NOMO-1 treated with DMSO at 0.1 percent for 48 hours (cell line): ENCODE data around the gene SCCPDH.

Source experiments
- DNase-seq: peaks from one replicate; lab custom pipeline; 2025; ENCODE audit not compliant: unreplicated experiment; lab: John Stamatoyannopoulos, UW

Gene SCCPDH, protein sequence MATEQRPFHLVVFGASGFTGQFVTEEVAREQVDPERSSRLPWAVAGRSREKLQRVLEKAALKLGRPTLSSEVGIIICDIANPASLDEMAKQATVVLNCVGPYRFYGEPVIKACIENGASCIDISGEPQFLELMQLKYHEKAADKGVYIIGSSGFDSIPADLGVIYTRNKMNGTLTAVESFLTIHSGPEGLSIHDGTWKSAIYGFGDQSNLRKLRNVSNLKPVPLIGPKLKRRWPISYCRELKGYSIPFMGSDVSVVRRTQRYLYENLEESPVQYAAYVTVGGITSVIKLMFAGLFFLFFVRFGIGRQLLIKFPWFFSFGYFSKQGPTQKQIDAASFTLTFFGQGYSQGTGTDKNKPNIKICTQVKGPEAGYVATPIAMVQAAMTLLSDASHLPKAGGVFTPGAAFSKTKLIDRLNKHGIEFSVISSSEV

DNA sequence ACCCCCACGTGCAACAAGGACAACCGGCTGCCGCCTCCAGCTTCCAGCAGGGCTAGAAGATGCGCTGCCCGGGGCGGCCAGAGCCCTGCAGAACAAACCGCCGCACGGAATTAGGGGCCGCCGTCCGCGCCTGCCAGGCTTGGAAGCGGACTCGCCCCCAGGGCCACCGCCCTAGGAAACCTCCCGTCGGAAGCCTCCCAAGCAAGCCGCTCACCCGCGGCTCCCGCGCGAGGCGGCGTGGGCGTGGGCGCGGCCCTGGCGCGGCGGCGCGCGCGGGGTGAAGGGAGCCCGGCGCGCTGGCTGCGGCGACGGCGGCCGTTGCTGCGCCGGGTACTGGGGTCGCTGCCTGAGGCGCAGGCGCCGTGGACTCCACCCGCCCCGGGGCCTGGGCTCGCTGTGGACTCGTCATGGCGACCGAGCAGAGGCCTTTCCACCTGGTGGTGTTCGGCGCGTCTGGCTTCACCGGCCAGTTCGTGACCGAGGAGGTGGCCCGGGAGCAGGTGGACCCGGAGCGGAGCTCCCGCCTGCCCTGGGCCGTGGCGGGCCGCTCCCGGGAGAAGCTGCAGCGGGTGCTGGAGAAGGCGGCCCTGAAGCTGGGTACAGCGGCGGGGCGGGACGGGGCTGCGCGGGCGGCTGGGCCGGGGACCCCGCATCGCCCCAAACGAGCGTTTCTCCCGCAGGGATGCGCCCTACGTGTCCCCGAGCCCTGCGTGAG is at the start of gene SCCPDH:
TSS of gene SCCPDH (plus strand) at position 394 of the 715 bp plus-strand sequence. CDS start at position 408, 14 bp downstream.
- peak; percentile 58 for DNase-seq

DNA sequence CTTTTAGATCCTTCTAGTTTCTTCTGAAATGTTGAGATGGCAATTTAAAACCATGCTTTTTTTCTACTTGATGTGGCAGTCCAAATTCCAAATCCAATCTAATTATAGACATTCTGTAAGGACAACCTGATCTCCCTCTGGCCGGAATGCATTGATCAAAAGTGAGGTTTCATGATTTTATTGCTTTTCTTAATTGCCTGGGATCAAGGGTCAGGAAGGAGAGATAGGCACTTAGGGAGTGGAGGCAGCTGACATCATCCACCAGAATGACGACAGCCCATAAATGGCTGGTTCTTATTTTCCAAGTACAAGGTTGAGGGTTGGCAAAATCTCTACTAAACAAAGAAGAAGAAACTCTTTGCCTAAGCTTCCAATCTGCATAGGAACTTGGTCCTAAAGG is 46.4 kb upstream of the SCCPDH start:
- no peak for DNase-seq

DNA sequence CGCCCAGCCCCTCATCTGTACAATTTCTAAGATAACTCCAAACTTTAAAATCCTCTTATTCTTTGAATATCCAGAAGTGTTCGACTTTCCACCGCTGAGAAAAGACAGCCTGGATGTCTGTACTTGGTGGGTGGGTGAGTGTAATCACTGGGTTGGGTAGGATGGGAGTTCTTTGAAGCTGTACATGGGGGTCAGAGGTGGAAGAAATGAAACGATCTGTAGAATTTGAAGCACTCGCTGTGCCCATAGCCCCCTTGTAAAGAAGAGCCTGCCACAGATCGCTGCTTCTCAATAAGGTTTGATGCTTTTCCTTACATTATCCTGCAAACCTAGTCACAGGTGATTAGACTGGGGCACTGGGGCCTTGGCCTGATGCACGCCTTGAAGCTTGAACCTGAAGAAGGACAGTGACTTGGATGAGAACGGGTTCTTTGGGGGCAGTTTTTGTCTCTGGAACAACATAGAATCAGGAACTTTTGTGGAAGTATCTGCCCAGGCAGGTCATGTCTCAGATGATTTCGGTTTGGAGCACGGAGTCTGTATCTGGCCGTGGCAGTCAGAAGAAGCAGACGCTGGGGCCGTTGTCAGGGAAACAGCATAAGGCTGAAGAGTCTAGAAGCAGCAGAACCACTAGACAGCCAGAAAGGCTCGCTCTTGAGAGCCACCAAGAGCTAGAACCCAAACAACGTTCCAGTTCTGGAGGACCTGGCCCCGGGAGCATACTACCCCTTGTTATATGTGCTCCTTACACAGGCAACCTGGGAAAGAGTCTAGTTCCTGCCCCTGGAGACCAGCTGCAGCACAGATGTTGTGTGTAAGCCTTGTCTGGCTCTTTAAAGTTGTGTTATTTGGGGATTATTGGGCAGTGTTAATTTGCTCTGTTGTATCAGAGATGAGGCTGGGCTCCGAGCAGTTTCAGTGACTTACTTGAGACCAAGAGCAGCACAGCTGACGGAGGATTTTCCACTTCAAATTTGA is 45.1 kb upstream of the SCCPDH start:
- DNase-seq = no peak

DNA sequence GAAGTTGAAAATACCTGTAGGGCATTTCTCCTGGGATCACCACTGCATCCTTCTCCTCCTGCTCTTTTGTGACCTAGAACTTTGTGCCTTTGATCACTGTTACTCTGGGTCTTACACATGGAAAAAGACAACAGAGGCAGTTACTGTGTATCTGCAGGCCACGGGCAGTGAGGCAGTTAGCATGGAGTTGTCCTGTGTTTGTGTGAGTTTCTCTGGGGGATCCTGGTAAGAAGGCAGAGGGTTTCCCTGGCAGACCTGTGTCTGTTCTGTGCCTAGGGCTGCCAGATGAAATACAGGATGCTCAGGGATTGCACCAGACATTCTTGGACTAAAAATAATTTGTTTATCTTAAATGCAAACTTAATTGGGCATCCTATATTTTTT is 44.4 kb upstream of the SCCPDH start:
- DNase-seq = no peak

DNA sequence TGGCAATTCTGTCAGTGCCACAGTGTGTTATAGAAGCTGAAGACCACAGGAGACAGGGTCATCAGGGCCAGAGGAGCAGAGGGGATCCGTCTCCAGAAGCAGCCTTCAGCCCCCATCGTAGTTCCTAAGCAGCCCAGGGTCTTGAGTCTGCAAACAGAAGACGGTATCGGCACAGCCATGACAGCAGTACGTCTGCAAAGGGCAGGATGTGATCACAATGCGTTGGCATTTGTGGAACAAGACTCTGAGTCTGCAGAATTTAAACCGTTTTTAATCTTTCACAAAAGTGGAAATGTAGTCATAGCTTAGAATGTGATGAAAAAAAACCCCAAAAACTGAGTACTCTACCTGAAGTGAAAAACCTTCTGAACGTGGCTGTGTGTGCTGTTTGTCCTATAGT is 44.0 kb upstream of the SCCPDH start:
- DNase-seq = no peak

DNA sequence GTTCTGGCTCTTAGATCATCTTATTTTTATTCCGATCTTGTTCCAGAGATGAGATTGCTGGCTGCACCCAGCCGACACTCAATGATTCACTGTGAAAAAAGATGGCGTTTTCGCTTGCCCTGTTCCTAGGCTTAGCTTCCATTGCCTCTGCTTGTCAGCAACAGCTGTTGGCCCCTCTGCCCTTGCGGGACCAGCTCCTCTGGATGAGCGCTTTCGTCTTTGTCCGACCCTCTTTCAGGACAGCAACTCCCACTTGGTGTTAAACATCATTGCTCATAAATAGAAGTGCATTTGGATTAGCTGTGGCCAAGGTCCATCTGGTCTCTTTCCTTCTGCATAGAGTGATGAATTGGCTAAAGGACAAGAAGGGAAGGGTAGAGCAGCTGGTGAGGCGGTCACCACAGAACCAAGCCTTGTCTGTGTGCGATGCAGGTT is 43.5 kb upstream of the SCCPDH start:
- DNase-seq = no peak

DNA sequence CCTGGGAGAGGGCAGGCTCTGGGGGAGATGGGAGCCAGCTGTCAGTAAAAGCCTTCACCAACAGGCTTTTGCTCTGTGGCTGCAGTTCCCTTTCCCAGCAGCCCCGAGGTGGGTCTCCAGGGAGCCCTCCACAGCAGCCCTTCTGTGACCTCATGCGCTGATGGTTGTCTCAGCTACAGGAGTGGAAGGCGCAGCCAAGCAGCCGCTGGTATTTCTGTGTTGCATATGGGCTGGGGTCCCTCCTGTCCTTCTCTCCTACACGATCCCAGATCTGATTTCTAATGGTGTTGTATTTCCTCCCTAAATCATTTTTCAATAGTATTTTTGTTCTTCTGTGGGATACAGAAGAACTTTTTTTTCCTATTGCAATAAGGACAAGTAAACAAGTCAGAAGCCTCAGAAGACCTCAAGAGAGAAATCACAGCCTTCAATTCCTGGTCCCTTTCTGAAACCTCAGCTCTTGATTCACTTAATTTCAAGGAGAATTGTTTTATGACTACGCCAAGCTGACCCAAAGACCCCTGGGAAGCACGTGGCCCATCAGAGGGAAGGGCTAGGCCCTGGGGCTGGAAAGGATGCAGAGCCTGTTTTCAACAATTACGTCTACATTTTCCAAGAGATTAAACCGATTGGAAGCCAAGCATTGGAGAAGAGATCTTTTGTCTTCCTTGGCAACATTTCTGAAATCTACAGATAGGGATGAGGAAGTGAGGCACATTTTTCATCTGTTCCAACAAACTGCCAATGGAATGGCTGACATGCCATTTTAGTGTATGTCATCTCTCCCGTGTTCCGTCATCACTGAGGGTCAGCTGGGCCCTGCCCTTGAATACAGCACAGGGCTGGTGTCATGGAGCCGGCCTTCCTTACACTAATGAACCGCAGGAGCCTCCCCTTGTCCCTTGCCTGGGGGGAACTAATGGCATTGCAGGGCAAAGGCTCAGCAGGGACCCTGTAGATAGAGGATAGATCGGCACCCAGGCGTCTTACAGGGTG is 42.0 kb upstream of the SCCPDH start:
- no peak for DNase-seq

DNA sequence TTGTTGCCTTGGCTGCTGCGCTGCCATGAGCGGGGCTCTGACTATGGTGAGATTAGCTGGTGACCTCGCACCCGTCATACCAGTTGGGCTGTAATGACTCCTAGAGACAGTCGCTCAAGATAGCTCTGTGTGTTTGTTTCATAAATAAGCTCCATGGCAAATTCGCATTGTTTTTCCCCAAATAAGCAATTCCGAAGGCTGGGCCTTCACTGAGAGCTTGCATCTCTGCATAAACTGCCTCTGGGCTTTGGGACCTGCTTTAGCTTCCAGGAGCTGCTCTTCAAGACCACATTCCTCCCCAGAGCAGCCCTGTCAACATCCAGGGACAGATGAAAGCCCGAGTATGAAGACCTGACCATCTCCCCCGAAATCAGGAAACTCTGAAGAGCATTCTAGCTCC is 40.7 kb upstream of the SCCPDH start:
- DNase-seq = no peak

DNA sequence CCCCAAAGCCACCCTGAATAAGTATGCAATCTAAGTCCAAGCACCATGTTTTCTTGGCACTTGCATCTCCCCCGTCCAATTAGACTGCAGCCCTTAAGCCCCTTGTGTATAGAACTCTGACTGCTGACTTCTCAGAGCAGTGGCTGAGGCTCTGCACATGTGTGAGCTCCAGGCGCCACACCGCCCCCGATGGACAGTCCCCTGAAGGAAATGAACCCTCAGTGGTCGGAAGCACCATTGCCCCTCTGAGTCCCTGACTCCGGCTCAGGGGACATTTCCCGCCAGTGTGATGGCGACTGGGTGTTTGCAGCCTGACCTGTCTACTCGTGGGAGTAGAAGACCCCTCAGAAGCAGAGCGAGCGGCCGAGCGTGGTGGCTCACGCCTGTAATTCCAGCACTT is 37.2 kb upstream of the SCCPDH start:
- DNase-seq = no peak

DNA sequence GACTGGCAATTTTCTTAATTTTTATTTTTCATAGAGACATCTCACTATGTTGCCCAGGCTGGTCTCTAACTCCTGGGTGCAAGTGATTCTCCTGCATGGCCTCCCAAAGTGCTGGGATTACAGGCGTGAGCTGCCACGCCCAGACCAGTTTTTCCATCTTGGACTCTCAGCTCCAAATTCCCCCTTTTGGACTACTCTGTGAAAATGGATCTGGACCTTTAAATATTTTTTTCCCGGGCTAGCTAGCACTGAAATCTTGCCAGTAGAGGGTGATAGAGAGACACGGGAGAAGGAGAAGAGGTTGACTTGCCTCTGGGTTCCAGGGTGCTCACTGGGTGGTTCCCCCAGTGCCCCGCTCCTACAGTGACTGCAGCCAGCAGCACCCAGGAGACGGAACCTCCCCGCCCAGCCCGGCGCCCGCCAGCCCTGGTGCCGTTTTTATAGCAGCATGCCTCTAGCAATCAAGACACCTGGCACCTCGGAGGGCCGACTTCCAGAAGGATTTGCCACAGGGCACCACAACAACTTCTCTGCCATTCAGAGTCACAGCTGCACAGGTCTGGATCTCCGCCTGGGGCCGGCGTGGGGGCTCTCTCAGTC is 34.7 kb upstream of the SCCPDH start:
- DNase-seq = peak; percentile 68

DNA sequence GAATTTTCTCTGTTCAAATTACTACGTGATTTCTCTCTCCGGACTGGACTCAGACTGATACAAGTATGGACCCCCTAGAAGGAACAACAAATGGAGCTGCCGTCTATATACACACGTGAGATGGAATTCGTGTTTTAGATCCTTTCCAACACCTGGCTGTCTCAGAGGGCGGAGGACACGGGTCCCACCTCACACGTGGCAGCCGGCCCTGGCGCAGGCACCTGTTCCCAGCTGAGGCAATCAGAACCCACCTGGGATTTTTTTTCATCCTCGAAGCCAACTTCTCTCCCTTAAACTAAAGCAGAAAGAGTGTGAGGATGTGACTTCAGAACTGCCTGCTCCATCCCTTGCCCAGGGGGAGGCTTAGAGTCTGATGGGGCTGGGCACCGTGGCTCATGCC is 34.1 kb upstream of the SCCPDH start:
- DNase-seq = no peak

DNA sequence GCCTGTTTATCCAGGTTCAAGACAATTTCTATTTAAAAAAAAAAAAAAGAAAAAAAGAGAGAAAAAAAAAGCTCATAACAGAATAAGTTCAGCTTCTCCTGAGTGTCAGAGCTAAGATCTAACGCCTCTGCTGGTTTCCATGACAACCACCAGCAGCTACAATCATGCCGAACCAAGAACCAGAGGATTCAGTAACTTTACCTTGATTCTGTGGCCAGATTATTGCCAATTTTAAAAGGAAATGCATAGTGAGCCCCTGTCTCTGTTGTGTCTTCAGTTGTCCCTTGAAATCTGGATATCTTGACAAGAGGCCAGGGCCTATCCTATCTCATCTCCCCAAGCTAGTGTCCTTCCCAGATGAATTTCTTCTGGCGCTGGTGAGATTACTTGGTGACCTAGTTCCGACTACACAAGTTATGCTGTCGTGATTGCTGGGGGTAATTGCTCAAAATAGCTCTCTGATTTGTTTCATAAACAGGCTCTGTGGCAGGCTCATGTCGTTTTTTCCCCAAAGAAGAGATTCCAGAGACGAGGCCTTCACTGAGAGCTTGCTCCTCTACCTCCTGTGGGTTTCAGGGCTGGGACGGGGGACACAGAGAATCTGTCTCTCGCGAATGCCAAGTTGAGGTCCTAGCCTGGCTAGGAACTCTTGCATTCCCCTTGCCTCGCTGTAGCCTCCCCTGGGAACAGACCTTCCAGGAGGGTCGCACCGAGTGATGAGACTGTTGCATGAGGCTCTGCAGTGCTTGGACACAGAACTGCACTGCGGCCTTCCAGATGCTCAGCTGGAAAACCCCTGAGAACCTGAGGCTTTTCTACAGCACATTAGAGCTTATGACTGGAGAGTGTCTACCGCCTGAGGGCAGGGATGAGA is 32.4 kb upstream of the SCCPDH start:
- no peak for DNase-seq

DNA sequence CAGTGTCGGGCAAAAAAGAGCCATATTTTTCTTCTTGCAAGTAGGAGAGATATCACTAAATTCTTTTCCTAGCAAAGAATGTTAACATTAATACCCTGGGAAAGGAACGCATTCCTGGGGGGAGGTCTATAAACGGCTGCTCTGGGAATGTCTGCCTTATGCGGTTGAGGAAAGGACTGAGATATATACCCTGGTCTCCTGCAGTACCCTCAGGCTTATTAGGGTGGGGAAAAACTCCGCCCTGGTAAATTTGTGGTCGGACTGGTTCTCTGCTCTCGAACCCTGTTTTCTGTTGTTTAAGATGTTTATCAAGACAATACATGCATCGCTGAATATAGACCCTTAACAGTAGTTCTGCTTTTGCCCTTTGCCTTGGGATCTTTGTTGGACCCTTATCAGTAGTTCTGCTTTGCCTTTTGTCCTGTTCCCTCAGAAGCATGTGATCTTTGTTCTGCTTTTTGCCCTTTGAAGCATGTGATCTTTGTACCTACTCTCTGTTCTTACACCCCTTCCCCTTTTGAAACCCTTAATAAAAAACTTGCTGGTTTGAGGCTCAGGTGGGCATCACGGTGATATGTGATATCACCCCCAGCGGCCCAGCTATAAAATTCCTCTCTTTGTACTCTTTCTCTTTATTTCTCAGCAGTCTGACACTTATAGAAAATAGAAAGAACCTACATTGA is 29.9 kb upstream of the SCCPDH start:
- DNase-seq = peak; percentile 2

DNA sequence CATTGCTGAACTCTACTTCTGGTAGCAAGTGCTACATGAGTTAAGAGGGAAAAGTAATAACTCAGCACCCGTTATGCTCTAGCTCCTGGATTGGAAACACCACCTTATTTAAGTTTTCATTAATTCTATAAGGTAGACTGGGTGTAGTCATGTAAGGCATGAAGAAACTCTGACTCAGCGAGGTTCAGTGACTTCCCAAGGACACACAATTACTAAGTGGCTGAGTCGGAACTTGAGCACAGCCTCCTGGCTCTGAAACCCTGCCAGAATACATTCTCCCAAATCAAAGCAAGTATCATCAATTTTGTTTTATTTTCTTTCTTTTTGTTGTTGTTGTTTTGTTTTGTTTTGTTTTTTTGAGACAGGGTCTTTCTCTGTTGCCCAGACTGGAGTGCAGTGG is 29.1 kb upstream of the SCCPDH start:
- DNase-seq = no peak

DNA sequence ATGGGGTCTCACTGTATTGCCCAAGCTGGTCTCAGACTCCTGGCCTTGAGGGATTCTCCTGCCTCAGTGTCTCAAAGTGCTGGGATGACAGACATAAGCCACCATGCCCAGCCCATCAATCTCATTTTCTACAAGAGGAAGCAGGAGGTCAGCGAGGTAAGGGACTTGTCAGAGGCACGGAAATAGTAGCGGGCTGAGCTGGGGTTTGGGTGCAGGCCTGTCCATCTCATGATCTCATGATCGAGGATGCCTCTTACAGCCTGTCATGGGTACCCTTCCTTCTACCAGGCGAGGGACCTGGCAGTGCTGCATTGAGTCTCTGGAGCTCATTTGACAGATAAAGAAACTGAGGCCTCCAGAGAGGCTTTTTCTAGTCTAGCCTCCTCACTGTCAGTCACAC is 28.5 kb upstream of the SCCPDH start:
- no peak for DNase-seq

DNA sequence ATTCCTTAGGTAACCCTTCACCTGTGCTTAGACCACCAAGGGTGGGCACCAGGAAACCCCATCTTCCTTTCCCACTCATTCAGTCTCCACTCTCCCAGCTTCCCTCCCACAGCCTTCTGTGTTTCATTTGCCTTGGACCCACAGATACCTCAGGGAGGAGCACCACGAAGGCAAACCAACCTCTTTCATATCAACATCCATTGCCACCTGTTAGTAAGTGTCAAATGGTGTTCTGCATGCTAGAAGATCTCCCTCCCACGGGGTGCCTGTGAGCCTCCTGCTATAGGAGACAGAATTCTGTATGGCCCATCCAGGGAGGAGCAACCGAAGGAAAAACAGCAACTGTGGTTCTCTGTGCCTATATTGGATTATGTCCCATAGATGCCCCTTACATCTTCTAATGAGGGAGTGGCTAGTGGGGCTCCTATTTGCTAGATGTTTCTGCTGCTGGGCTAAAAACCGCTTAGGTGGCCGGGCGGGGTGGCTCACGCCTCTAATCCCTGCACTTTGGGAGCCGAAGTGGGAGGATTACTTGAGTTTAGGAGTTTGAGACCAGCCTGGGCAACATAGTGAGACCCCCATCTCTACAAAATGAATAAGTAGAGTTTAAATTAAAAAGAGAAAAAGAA is 25.6 kb upstream of the SCCPDH start:
- DNase-seq = no peak

DNA sequence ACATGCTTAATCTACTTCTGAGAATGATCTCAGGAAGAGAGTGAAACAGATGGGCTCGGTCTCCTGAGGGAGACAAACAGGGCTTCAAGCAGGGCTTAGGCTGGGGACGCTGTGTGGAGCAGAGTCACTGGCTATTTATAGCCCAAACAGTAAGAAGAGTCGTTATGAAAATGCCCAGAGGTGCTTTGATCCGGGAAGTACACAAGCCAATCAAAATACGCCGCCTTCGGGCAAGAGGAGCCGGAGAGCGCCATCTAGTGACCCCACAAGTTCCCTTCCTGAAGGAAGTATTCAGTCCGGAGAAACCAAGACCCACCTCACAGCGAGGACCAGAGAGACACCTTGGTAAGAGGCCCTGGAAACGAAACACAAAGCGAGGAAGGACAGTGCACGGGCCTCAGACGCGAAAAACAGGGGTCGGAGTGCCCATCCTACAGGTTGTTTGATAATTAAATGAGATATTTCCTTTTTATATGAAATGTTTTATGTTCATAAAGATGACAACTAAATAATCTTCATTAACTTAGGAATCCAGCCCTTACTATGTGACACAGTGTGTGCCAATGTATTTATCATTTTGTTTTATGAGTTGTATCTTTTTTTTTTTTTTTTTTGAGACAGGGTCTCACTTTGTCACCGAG is 25.0 kb upstream of the SCCPDH start:
- DNase-seq = peak; percentile 95
